ENCODE measurements around the gene PITRM1.

- TF ChIP-seq EP300 (IDR thresholded peaks at IDR 0.05; ENCODE audit: borderline replicate concordance in 1 of 2, low read depth in 1 of 2, low read length in 1 of 2) (no peak), CTCF (IDR thresholded peaks at IDR 0.05) (no peak), ELF1 (IDR thresholded peaks at IDR 0.05) (no peak), CHD2 (IDR thresholded peaks at IDR 0.05; ENCODE audit: low read length, partially characterized antibody) (no peak), GATA2 (CRISPR knock-in tag; IDR thresholded peaks at IDR 0.05) (no peak), POLR2AphosphoS5 (IDR thresholded peaks at IDR 0.05; ENCODE audit: low read depth, low read length) (no peak), TAF1 (IDR thresholded peaks at IDR 0.05; ENCODE audit: borderline replicate concordance, low read depth, low read length) (no peak), YY1 (IDR thresholded peaks at IDR 0.05; ENCODE audit: low read depth) (no peak), SMC3 (IDR thresholded peaks at IDR 0.05; ENCODE audit: low read depth, low read length) (no peak), RXRA (IDR thresholded peaks at IDR 0.05; ENCODE audit: borderline replicate concordance, low read depth) (no peak)
These were observed 23.1 kb upstream of the PITRM1 start for GRCh38 chr10:3195726-3196125.
